GM12878 (cell line): ENCODE data around the gene CALR. TPM values are rescaled to one million over a fixed set of nuclear protein-coding genes. Genes with fewer than 3 reads are reported as not detected.

Source experiments
- ATAC-seq: fragments of 200-7000 bp; cut with Tn5 transposase; 3 replicates; pipeline ENCODE4 v1.9.1; 2020; ENCODE audit warnings: mild to moderate bottlenecking, moderate library complexity
- BruUV-seq: library from RNA; stranded (reverse); fragments of 400-500 nt; replicated peaks from 2 replicates; lab custom pipeline; 2021; lab: Mats Ljungman, UMichigan
- CTCF ChIA-PET: fragments of 300-600 bp; sonication (Branson Sonifier 250); formaldehyde crosslinking; extraction: SDS; loops from one replicate; lab custom pipeline; 2021; ENCODE audit warnings: inconsistent platforms; lab: Yijun Ruan, JAX
- POLR2A ChIA-PET: fragments of 350-600 bp; formaldehyde crosslinking; extraction: SDS; loops from one replicate; lab custom pipeline; 2021; ENCODE audit warnings: inconsistent platforms; lab: Charles Lee
- RAD21 ChIA-PET: fragments of 300-600 bp; sonication (Branson Sonifier 250); formaldehyde crosslinking; loops from one replicate; lab custom pipeline; 2023; ENCODE audit warnings: antibody characterized with exemption; ENCODE audit not compliant: unreplicated experiment; lab: Charles Lee
- SMC1A ChIA-PET: fragments of 300-600 bp; sonication (Branson Sonifier 250); formaldehyde crosslinking; loops from one replicate; lab custom pipeline; 2023; ENCODE audit not compliant: unreplicated experiment, uncharacterized antibody; lab: Charles Lee
- DNase-seq: peaks from one replicate; pipeline ENCODE4 v3.0.0-alpha.2; 2011; ENCODE audit warnings: low read depth, low spot score
- FAIRE-seq: peaks from 3 replicates; lab custom pipeline; 2011; peaks lifted over from hg19 to GRCh38; lab: Jason Lieb, UNC
- H2AFZ ChIP-seq: 2 replicates; pipeline ENCODE4 v1.6.0; 2011; ENCODE audit warnings: low read depth, low read length, control low read depth; ENCODE audit not compliant: control insufficient read depth
- H3K27ac ChIP-seq: 2 replicates; pipeline ENCODE4 v1.5.1; 2011; ENCODE audit warnings: control low read depth; ENCODE audit not compliant: control insufficient read depth, insufficient read depth
- H3K27me3 ChIP-seq, 2 experiments: replicated peaks in 1 of 2; 2 replicates each; pipeline versions ENCODE4 v1.6.0 to v1.6.1; 2011; ENCODE audit warnings: low read length in 1 of 2; ENCODE audit not compliant: control insufficient read depth in 2 of 2, insufficient read depth in 2 of 2
- H3K36me3 ChIP-seq, 2 experiments: 2 replicates each; pipeline ENCODE4 v1.5.1; 2011; ENCODE audit warnings: low read length in 1 of 2; ENCODE audit not compliant: control insufficient read depth in 2 of 2, insufficient read depth in 2 of 2
- H3K4me1 ChIP-seq: 2 replicates; pipeline ENCODE4 v1.6.1; 2011; ENCODE audit warnings: mild to moderate bottlenecking, low read length, moderate library complexity, mixed read lengths; ENCODE audit not compliant: control insufficient read depth, insufficient read depth
- H3K4me2 ChIP-seq: 2 replicates; pipeline ENCODE4 v1.6.0; 2011; ENCODE audit warnings: control low read depth; ENCODE audit not compliant: control insufficient read depth, insufficient read depth
- H3K4me3 ChIP-seq: fragments of 200-600 bp; sonication (generic); 2 replicates; pipeline ENCODE4 v1.5.1; 2016
- H3K79me2 ChIP-seq: 2 replicates; pipeline ENCODE4 v1.6.0; 2011; ENCODE audit warnings: low read length; ENCODE audit not compliant: control insufficient read depth, insufficient read depth
- H3K9ac ChIP-seq: 2 replicates; pipeline ENCODE4 v1.8.0; 2011; ENCODE audit warnings: low read length, control low read depth, mixed read lengths; ENCODE audit not compliant: control insufficient read depth, insufficient read depth
- H3K9me3 ChIP-seq: replicated peaks from 3 replicates; pipeline ENCODE4 v1.5.1; 2011; ENCODE audit warnings: mild to moderate bottlenecking, low read length; ENCODE audit not compliant: control insufficient read depth, insufficient read depth
- H4K20me1 ChIP-seq: 2 replicates; pipeline ENCODE4 v1.6.0; 2011; ENCODE audit not compliant: control insufficient read depth, insufficient read depth
- CEBPB ChIP-seq, 2 experiments: fragments of 150-350 bp in 1 of 2; IDR thresholded peaks; 2 replicates each; pipeline ENCODE4 v1.6.1; 2012 to 2014; ENCODE audit warnings: low read depth in 2 of 2, low read length in 2 of 2, borderline replicate concordance in 1 of 2, inconsistent platforms in 1 of 2
- EGR1 ChIP-seq, 2 experiments: IDR thresholded peaks; 1 replicate in 1 of 2; 2 replicates in 1 of 2; pipeline ENCODE4 v1.6.1; 2011 to 2012; ENCODE audit warnings: low read depth in 2 of 2, low read length in 2 of 2, borderline replicate concordance in 1 of 2, mild to moderate bottlenecking in 1 of 2, moderate library complexity in 1 of 2
- LARP7 ChIP-seq: fragments of 450-650 bp; IDR thresholded peaks from 2 replicates; pipeline ENCODE4 v1.6.1; 2017; ENCODE audit warnings: mild to moderate bottlenecking
- NFYB ChIP-seq: IDR thresholded peaks from 2 replicates; pipeline ENCODE4 v1.6.1; 2011; ENCODE audit warnings: low read depth, mild to moderate bottlenecking, low read length, improper control_type of control experiment, moderate library complexity; ENCODE audit not compliant: insufficient read depth
- RB1 ChIP-seq: fragments of 450-650 bp; formaldehyde crosslinking; IDR thresholded peaks from 2 replicates; pipeline ENCODE4 v1.6.1; 2017; ENCODE audit warnings: mild to moderate bottlenecking, borderline replicate concordance
- SMAD1 ChIP-seq: fragments of 450-650 bp; IDR thresholded peaks from 2 replicates; pipeline ENCODE4 v1.6.1; 2018; ENCODE audit warnings: mild to moderate bottlenecking, low read depth; ENCODE audit not compliant: partially characterized antibody
- STAT1 ChIP-seq: fragments of 450-650 bp; conservative IDR thresholded peaks from 2 replicates; pipeline ENCODE4 v1.6.1; 2014; ENCODE audit warnings: antibody characterized with exemption, mild to moderate bottlenecking
- SUZ12 ChIP-seq: fragments of 200-600 bp; sonication (generic); IDR thresholded peaks from one replicate; pipeline ENCODE4 v1.6.1; 2018; ENCODE audit warnings: antibody characterized with exemption, mild to moderate bottlenecking; ENCODE audit not compliant: unreplicated experiment
- YBX1 ChIP-seq: fragments of 450-650 bp; IDR thresholded peaks from 2 replicates; pipeline ENCODE4 v1.6.1; 2016; ENCODE audit warnings: antibody characterized with exemption
- ZZZ3 ChIP-seq: IDR thresholded peaks from 2 replicates; pipeline ENCODE4 v1.6.1; 2011; ENCODE audit warnings: low read depth; ENCODE audit not compliant: control insufficient read depth, insufficient read length
- WGBS: methylation state at CpG from one replicate; pipeline ENCODE4 v1.1.6; 2016; ENCODE audit warnings: low lambda C conversion rate; ENCODE audit not compliant: insufficient replicate concordance, insufficient coverage; ENCODE audit errors: missing lambda C conversion rate; 5-methylcytosine and 5-hydroxymethylcytosine counted together
- in situ Hi-C: fragments of 300-500 bp; cut with MboI; formaldehyde crosslinking; loops from 9 replicates; pipeline ENCODE4 v1.14.3; 2018; ENCODE audit warnings: mixed read lengths
- intact Hi-C: fragments of 100-400 bp; cut with micrococcal nuclease; formaldehyde crosslinking; loops from one replicate; pipeline ENCODE4 v1.14.2; 2022; ENCODE audit not compliant: unreplicated experiment
- polyA plus RNA-seq, 11 experiments: library from polyadenylated mRNA; depleted of rRNA in 4 of 11; unstranded in 6 of 11; stranded (reverse) in 5 of 11; fragments of >200 nt; fragmentation: Nextera tagmentation in 4 of 11; fragmentation: Illumina TruSeq in 1 of 11; extraction: Ambion mirVana in 4 of 11; extraction: Trizol in 1 of 11; gene quantifications; 1 replicate in 1 of 11; 2 replicates in 10 of 11; pipeline versions ENCODE4 v1.2.1 to v1.2.3, GENCODE V29; 2011 to 2016; ENCODE audit warnings: inconsistent platforms in 2 of 11, missing spikeins in 2 of 11, low read depth in 1 of 11
- total RNA-seq, 4 experiments: library from RNA; depleted of rRNA in 3 of 4; stranded (reverse); fragments of >200 nt in 3 of 4; fragmentation: Illumina TruSeq in 1 of 4; extraction: Trizol in 1 of 4; gene quantifications; 2 replicates each; pipeline versions ENCODE4 v1.2.1 to v1.2.3, GENCODE V29; 2013 to 2021
- TF ChIP-seq, protein P1 (sequence below): fragments of 450-650 bp; IDR thresholded peaks from 2 replicates; pipeline ENCODE4 v1.6.1; 2018; ENCODE audit warnings: mild to moderate bottlenecking, low read depth, moderate library complexity; ENCODE audit not compliant: partially characterized antibody
- TF ChIP-seq, protein P2 (sequence below): fragments of 450-650 bp; formaldehyde crosslinking; IDR thresholded peaks from 2 replicates; pipeline ENCODE4 v1.4.0; 2020; ENCODE audit warnings: mild to moderate bottlenecking, moderate library complexity
- TF ChIP-seq, protein P3 (sequence below): fragments of 450-650 bp; formaldehyde crosslinking; IDR thresholded peaks from 2 replicates; pipeline ENCODE4 v1.4.0; 2022; ENCODE audit warnings: mild to moderate bottlenecking, moderate library complexity

The CALR gene
- total and polyA plus RNA-seq, 10 of the 15 experiments (the other 5 are each of a cell fraction or from before 2014, with no cell fraction given), result 202 to 1,451 (median 749) TPM

DNA sequence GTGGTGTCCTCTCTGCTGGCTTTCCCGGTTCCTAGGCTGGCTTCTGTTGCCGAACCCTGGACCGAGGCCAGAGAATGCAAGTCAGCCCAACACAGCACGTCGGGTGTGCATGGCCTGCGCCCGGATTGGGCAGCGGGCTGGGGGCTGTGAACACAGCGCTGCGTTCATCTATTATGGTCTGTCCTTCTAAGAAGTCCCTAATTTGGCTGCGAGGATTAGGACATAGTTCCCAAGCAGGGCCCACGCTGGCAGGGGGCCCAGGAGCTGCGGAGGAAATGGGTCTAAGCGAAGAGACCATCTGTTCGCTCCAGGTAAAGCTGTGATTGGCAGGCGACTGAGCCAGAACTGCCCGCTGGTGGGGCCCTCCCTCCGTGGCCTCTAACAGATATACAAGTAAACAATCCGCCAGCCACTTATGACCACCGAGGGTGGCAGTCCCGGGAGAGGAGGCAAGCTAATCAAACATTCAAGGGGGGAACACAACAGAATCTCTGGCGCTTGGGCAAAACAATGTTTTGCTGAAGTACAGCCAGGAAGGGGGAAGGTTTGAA, 25.3 kb upstream of the CALR start:
- BruUV-seq, result no TSS peak
- no peak for TF ChIP-seq SUZ12
- TF ChIP-seq SMAD1, result no peak
- TF ChIP-seq YBX1, result no peak
- TF ChIP-seq, protein P1, sequence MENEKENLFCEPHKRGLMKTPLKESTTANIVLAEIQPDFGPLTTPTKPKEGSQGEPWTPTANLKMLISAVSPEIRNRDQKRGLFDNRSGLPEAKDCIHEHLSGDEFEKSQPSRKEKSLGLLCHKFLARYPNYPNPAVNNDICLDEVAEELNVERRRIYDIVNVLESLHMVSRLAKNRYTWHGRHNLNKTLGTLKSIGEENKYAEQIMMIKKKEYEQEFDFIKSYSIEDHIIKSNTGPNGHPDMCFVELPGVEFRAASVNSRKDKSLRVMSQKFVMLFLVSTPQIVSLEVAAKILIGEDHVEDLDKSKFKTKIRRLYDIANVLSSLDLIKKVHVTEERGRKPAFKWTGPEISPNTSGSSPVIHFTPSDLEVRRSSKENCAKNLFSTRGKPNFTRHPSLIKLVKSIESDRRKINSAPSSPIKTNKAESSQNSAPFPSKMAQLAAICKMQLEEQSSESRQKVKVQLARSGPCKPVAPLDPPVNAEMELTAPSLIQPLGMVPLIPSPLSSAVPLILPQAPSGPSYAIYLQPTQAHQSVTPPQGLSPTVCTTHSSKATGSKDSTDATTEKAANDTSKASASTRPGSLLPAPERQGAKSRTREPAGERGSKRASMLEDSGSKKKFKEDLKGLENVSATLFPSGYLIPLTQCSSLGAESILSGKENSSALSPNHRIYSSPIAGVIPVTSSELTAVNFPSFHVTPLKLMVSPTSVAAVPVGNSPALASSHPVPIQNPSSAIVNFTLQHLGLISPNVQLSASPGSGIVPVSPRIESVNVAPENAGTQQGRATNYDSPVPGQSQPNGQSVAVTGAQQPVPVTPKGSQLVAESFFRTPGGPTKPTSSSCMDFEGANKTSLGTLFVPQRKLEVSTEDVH, result no peak
- no peak for TF ChIP-seq RB1
- no peak for TF ChIP-seq EGR1 (IDR thresholded peaks at IDR 0.05; ENCODE audit: borderline replicate concordance in 1 of 2, low read depth in 2 of 2, low read length in 2 of 2)
- no peak for TF ChIP-seq NFYB
- TF ChIP-seq LARP7, result no peak
- TF ChIP-seq, protein P2, sequence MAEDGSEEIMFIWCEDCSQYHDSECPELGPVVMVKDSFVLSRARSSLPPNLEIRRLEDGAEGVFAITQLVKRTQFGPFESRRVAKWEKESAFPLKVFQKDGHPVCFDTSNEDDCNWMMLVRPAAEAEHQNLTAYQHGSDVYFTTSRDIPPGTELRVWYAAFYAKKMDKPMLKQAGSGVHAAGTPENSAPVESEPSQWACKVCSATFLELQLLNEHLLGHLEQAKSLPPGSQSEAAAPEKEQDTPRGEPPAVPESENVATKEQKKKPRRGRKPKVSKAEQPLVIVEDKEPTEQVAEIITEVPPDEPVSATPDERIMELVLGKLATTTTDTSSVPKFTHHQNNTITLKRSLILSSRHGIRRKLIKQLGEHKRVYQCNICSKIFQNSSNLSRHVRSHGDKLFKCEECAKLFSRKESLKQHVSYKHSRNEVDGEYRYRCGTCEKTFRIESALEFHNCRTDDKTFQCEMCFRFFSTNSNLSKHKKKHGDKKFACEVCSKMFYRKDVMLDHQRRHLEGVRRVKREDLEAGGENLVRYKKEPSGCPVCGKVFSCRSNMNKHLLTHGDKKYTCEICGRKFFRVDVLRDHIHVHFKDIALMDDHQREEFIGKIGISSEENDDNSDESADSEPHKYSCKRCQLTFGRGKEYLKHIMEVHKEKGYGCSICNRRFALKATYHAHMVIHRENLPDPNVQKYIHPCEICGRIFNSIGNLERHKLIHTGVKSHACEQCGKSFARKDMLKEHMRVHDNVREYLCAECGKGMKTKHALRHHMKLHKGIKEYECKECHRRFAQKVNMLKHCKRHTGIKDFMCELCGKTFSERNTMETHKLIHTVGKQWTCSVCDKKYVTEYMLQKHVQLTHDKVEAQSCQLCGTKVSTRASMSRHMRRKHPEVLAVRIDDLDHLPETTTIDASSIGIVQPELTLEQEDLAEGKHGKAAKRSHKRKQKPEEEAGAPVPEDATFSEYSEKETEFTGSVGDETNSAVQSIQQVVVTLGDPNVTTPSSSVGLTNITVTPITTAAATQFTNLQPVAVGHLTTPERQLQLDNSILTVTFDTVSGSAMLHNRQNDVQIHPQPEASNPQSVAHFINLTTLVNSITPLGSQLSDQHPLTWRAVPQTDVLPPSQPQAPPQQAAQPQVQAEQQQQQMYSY (CRISPR knock-in tag), result no peak
- TF ChIP-seq STAT1, result no peak
- TF ChIP-seq, protein P3, sequence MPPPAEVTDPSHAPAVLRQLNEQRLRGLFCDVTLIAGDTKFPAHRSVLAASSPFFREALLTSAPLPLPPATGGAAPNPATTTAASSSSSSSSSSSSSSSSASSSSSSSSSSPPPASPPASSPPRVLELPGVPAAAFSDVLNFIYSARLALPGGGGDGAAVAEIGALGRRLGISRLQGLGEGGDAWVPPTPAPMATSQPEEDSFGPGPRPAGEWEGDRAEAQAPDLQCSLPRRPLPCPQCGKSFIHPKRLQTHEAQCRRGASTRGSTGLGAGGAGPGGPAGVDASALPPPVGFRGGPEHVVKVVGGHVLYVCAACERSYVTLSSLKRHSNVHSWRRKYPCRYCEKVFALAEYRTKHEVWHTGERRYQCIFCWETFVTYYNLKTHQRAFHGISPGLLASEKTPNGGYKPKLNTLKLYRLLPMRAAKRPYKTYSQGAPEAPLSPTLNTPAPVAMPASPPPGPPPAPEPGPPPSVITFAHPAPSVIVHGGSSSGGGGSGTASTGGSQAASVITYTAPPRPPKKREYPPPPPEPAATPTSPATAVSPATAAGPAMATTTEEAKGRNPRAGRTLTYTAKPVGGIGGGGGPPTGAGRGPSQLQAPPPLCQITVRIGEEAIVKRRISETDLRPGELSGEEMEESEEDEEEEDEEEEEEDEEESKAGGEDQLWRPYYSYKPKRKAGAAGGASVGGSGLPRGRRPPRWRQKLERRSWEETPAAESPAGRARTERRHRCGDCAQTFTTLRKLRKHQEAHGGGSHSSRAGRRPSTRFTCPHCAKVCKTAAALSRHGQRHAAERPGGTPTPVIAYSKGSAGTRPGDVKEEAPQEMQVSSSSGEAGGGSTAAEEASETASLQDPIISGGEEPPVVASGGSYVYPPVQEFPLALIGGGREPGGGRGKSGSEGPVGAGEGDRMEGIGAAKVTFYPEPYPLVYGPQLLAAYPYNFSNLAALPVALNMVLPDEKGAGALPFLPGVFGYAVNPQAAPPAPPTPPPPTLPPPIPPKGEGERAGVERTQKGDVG, result no peak
- TF ChIP-seq CEBPB (IDR thresholded peaks at IDR 0.05; ENCODE audit: borderline replicate concordance in 1 of 2, low read depth in 2 of 2, low read length in 2 of 2), result no peak
- TF ChIP-seq ZZZ3, result no peak

More for the DNA sequence above, 25.3 kb upstream of the CALR start:
- no peak overlapping the region for H3K4me3 ChIP-seq
- ChIA-PET CTCF (interaction anchor here (0.8 to 4.8 kb wide), 3 partner anchors 12 to 149 kb away, joined by 3 to 23 read pairs (median 11); no protein-coding TSS in a partner anchor), SMC1A (interaction anchor here (0.9 to 1.8 kb wide), 3 partner anchors 14 to 47 kb away, joined by 3 to 5 read pairs (median 5); no protein-coding TSS in a partner anchor), POLR2A (interaction anchor here (0.7 to 2.4 kb wide), 4 partner anchors 11 to 48 kb away, joined by 4 to 8 read pairs (median 5); partner anchors contain the start of gene FARSA), RAD21 (no interaction called here)
- FAIRE-seq (no peak), DNase-seq (no peak), ATAC-seq (no peak)
- peaks cover 7% of the 10 kb centered on the region for H3K4me1 ChIP-seq
- no peak overlapping the region for H3K27ac ChIP-seq
- H4K20me1 ChIP-seq, result no peaks in the 10 kb centered on the region
- H3K9ac ChIP-seq, result no peak overlapping the region
- H2AFZ ChIP-seq, result no peak overlapping the region; the same call in 1 of the 2 replicates
- no peaks in the 10 kb centered on the region for H3K36me3 ChIP-seq
- intact Hi-C loops (no loop called here), in situ Hi-C loops (no loop called here)
- no peaks in the 10 kb centered on the region for H3K27me3 ChIP-seq
- WGBS, result 68% methylated on average over 22 of the region's 22 CpGs
- H3K4me2 ChIP-seq, result no peak overlapping the region
- H3K9me3 ChIP-seq, result no peaks in the 10 kb centered on the region; the same call in 2 of the 3 replicates
- H3K79me2 ChIP-seq, result no peaks in the 10 kb centered on the region
